OCI-LY7 (cell line): ENCODE data around the gene RWDD3. TPM values are rescaled to one million over a fixed set of nuclear protein-coding genes. Genes with fewer than 3 reads are reported as not detected.

ENCODE experiments used
- BruUV-seq: library from RNA; stranded (reverse); fragments of 400-500 nt; replicated peaks from 2 replicates; lab custom pipeline; 2021; lab: Mats Ljungman, UMichigan
- CTCF ChIA-PET: fragments of 300-600 bp; sonication (Branson Sonifier 250); formaldehyde crosslinking; loops from one replicate; lab custom pipeline; 2022; ENCODE audit warnings: antibody characterized with exemption; ENCODE audit not compliant: unreplicated experiment; lab: Charles Lee
- POLR2A ChIA-PET: fragments of 300-600 bp; sonication (Branson Sonifier 250); formaldehyde crosslinking; loops from one replicate; lab custom pipeline; 2022; ENCODE audit warnings: antibody characterized with exemption; lab: Charles Lee
- DNase-seq: peaks from one replicate; pipeline ENCODE4 v3.0.0-alpha.2; 2015; ENCODE audit warnings: low spot score
- H2AFZ ChIP-seq: fragments of 200-600 bp; sonication (generic), shearing (Covaris generic); 2 replicates; pipeline ENCODE4 v1.6.1; 2014; ENCODE audit warnings: mild to moderate bottlenecking, antibody characterized with exemption, low read length, moderate library complexity
- H3K27ac ChIP-seq: fragments of 200-600 bp; sonication (generic); 2 replicates; pipeline ENCODE4 v1.5.1; 2014; ENCODE audit warnings: mixed run types, low read depth, mild to moderate bottlenecking, moderate library complexity, low read length, inconsistent platforms; ENCODE audit not compliant: poor library complexity, severe bottlenecking
- H3K36me3 ChIP-seq: fragments of 200-600 bp; sonication (generic); 2 replicates; pipeline ENCODE4 v1.6.1; 2014; ENCODE audit warnings: mild to moderate bottlenecking, antibody characterized with exemption, low read length, moderate library complexity, mixed read lengths; ENCODE audit not compliant: insufficient read depth
- H3K4me1 ChIP-seq: fragments of 200-600 bp; sonication (generic); 2 replicates; pipeline ENCODE4 v1.5.1; 2014; ENCODE audit warnings: mild to moderate bottlenecking, low read length; ENCODE audit not compliant: insufficient read depth, poor library complexity, severe bottlenecking
- H3K4me2 ChIP-seq: fragments of 200-600 bp; sonication (generic); 2 replicates; pipeline ENCODE4 v1.6.1; 2014; ENCODE audit warnings: mild to moderate bottlenecking, low read length
- H3K4me3 ChIP-seq: fragments of 200-600 bp; sonication (generic); 2 replicates; pipeline ENCODE4 v1.5.1; 2014; ENCODE audit warnings: mild to moderate bottlenecking, low read depth, low read length; ENCODE audit not compliant: poor library complexity, severe bottlenecking
- H3K79me2 ChIP-seq: fragments of 200-600 bp; sonication (generic); 2 replicates; pipeline ENCODE4 v1.6.1; 2016; ENCODE audit warnings: low read depth, mild to moderate bottlenecking, low read length, moderate library complexity, mixed read lengths; ENCODE audit not compliant: insufficient read depth
- H3K9me2 ChIP-seq: fragments of 200-600 bp; sonication (generic); 2 replicates; pipeline ENCODE4 v1.6.1; 2016; ENCODE audit warnings: mild to moderate bottlenecking, low read length, mixed read lengths; ENCODE audit not compliant: insufficient read depth
- H3K9me3 ChIP-seq: fragments of 200-600 bp; sonication (generic); 2 replicates; pipeline ENCODE4 v1.6.1; 2014; ENCODE audit warnings: mild to moderate bottlenecking, mixed run types, low read length, mixed read lengths
- H4K20me1 ChIP-seq: fragments of 200-600 bp; sonication (generic); 2 replicates; pipeline ENCODE4 v1.6.1; 2014; ENCODE audit warnings: mild to moderate bottlenecking, antibody characterized with exemption, low read length, moderate library complexity, mixed read lengths; ENCODE audit not compliant: insufficient read depth
- EZH2phosphoT487 ChIP-seq: fragments of 200-600 bp; sonication (generic); IDR thresholded peaks from 2 replicates; pipeline ENCODE4 v1.6.1; 2018; ENCODE audit warnings: low read depth, borderline replicate concordance, mild to moderate bottlenecking, mixed run types, antibody characterized with exemption, low read length, moderate library complexity, mixed read lengths
- intact Hi-C: fragments of 100-400 bp; cut with micrococcal nuclease; formaldehyde crosslinking; loops from one replicate; pipeline ENCODE4 v1.10.0; 2022; ENCODE audit not compliant: unreplicated experiment
- total RNA-seq, 2 experiments: library from RNA; depleted of rRNA in 1 of 2; stranded (reverse); fragments of >200 nt in 1 of 2; shearing (Covaris generic) in 1 of 2; gene quantifications; 2 replicates each; pipeline ENCODE4 v1.2.3, GENCODE V29; 2014 to 2022
- TF ChIP-seq, protein P1 (sequence below): fragments of 200-600 bp; sonication (generic); conservative IDR thresholded peaks from 2 replicates; pipeline ENCODE4 v1.5.1; 2014; ENCODE audit warnings: mild to moderate bottlenecking, antibody characterized with exemption, low read length, moderate library complexity, mixed read lengths

Gene RWDD3
- total RNA-seq, 2 experiments from 2014 or later = 11.7 to 20.9 TPM

DNA sequence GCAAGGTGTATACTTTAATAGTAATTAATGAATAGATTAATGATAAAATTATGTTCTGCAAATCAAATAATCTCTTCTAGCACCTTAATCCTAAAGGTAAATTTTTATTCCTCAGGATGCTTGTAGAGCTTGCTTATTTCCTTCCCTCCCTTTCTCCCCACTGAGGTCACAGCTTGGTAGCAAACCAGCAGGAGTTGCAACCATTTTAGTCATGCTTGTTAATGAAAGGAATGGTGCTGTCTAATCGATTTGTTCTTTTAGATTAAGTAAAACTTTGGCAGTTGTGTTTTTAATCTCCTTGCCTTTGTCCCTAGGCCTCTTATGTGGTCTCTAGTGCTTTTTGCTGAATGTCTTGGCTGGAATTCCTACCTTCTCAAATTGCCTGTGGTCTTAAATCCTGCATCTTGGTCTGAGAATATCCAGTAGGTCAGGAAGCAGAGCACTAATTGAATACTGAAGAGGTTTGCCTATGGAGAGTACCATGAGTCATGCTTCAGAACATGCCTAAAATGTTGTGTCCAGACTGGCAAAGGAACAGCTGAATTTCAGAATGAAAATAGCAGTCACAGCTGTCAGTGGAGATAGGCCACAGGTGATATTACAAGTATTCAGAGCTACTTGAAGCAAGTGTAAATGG, 36.3 kb upstream of the RWDD3 start:
- Histone ChIP-seq H3K79me2 (no peaks in the 10 kb centered on the region), H3K27ac (no peak overlapping the region), H3K36me3 (no peaks in the 10 kb centered on the region), H3K4me1 (no peaks in the 10 kb centered on the region), H4K20me1 (no peaks in the 10 kb centered on the region), H2AFZ (no peak overlapping the region), H3K4me2 (no peak overlapping the region), H3K9me2 (no peaks in the 10 kb centered on the region), H3K9me3 (no peaks in the 10 kb centered on the region), H3K4me3 (no peak overlapping the region)
- ChIA-PET CTCF (no interaction called here), POLR2A (no interaction called here)
- DNase-seq = no peak
- intact Hi-C loops = no loop called here
- TF ChIP-seq EZH2phosphoT487 = no peak
- TF ChIP-seq, protein P1, sequence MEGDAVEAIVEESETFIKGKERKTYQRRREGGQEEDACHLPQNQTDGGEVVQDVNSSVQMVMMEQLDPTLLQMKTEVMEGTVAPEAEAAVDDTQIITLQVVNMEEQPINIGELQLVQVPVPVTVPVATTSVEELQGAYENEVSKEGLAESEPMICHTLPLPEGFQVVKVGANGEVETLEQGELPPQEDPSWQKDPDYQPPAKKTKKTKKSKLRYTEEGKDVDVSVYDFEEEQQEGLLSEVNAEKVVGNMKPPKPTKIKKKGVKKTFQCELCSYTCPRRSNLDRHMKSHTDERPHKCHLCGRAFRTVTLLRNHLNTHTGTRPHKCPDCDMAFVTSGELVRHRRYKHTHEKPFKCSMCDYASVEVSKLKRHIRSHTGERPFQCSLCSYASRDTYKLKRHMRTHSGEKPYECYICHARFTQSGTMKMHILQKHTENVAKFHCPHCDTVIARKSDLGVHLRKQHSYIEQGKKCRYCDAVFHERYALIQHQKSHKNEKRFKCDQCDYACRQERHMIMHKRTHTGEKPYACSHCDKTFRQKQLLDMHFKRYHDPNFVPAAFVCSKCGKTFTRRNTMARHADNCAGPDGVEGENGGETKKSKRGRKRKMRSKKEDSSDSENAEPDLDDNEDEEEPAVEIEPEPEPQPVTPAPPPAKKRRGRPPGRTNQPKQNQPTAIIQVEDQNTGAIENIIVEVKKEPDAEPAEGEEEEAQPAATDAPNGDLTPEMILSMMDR = no peak
- BruUV-seq = no TSS peak

DNA sequence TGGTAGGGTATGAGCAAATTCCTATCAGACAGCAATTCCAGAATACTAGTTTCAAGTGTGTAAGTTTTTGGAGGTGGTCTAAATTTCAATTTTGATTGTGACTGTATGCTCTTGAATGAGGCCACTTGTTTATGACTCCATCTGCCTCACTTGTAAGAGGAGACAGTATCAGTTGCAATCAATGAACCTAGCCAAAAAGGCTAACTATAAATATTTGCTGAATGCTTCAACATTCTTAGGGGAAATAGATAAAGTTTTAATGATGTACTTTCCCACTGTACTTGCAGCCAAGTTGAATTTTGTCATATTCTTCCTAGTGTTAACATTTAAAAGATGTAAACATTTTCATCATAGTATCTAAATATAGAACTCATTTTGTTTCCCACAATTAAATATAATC, 32.1 kb upstream of the RWDD3 start:
- intact Hi-C loops = no loop called here
- CTCF ChIA-PET = no interaction called here
- POLR2A ChIA-PET = no interaction called here
- DNase-seq = no peak
- TF ChIP-seq, protein P1 = no peak
- no peak for TF ChIP-seq EZH2phosphoT487
- H2AFZ ChIP-seq = no peak overlapping the region
- H3K4me1 ChIP-seq = no peaks in the 10 kb centered on the region
- no peaks in the 10 kb centered on the region for H3K9me3 ChIP-seq
- H3K4me2 ChIP-seq = no peak overlapping the region
- no peak overlapping the region for H3K27ac ChIP-seq
- H3K79me2 ChIP-seq = no peaks in the 10 kb centered on the region
- BruUV-seq = no TSS peak
- no peaks in the 10 kb centered on the region for H3K9me2 ChIP-seq
- no peak overlapping the region for H3K4me3 ChIP-seq
- no peaks in the 10 kb centered on the region for H4K20me1 ChIP-seq
- no peaks in the 10 kb centered on the region for H3K36me3 ChIP-seq

DNA sequence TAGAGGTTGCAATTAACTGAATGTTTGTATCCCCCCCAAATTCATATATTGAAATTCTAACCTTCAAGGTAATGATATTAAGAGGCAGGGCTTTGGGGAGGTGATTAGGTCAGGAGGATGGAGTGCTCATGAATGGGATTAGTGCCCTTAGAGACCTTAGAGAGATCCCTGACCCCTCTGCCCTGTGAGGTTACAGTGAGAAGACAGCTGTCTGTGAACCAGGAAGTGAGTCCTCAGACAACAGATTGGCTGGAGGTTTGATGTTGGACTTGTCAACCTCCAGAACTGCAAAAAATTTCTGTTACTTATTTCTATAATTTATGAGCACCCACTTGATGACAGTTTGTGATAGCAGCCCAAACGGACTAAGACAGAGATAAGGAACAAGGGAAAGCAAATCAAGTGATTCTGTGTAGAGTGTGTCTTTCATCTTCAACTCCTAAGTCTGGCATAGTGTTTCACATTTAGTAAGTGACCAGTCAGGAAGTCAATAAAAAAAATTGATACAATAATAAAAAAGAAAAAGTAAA, 30.0 kb upstream of the RWDD3 start:
- Histone ChIP-seq H3K4me2 (no peak overlapping the region), H3K9me3 (no peaks in the 10 kb centered on the region), H3K4me3 (no peak overlapping the region), H3K27ac (no peak overlapping the region), H3K36me3 (no peaks in the 10 kb centered on the region), H3K79me2 (no peaks in the 10 kb centered on the region), H3K4me1 (no peaks in the 10 kb centered on the region), H2AFZ (no peak overlapping the region), H3K9me2 (no peaks in the 10 kb centered on the region), H4K20me1 (no peaks in the 10 kb centered on the region)
- intact Hi-C loops = no loop called here
- ChIA-PET CTCF (no interaction called here), POLR2A (no interaction called here)
- BruUV-seq = no TSS peak
- no peak for DNase-seq
- TF ChIP-seq EZH2phosphoT487 = no peak
- TF ChIP-seq, protein P1 = no peak
